Ovary (tissue), 9 donors: ENCODE measurements around the gene HADHB. TPM values are rescaled to one million over a fixed set of nuclear protein-coding genes. Genes with fewer than 3 reads are reported as not detected.

Source experiments
- DNase-seq, 5 donors: peaks; one replicate each; pipeline ENCODE4 v3.0.0-alpha.2; 2019 to 2020
- H3K27ac ChIP-seq, 2 donors: fragments of 200-600 bp; one replicate each; pipeline versions ENCODE4 v1.5.1 to v1.8.0; 2019 to 2022
- H3K27me3 ChIP-seq: fragments of 200-600 bp; one replicate; pipeline ENCODE4 v1.8.0; 2022
- H3K36me3 ChIP-seq: fragments of 200-600 bp; sonication (generic); one replicate; pipeline ENCODE4 v1.5.1; 2019
- H3K4me1 ChIP-seq: one replicate; pipeline ENCODE4 v1.8.1; 2013; ENCODE audit warnings: mild to moderate bottlenecking, moderate library complexity; ENCODE audit not compliant: insufficient read depth
- H3K4me3 ChIP-seq: fragments of 200-600 bp; sonication (generic); one replicate; pipeline ENCODE4 v1.5.1; 2017
- H3K9me3 ChIP-seq, 2 donors: fragments of 200-600 bp in 1 of 2; sonication (generic) in 1 of 2; one replicate each; pipeline versions ENCODE4 v1.5.1 to v1.8.1; 2013 to 2019; ENCODE audit warnings: mild to moderate bottlenecking in 1 of 2, moderate library complexity in 1 of 2
- CTCF ChIP-seq, 3 donors: fragments of 450-650 bp in 2 of 3; fragments of 200-600 bp in 1 of 3; IDR thresholded peaks; one replicate each; pipeline versions ENCODE4 v1.5.1 to v1.8.0; 2016 to 2022; ENCODE audit warnings: antibody characterized with exemption in 3 of 3, mild to moderate bottlenecking in 1 of 3
- EP300 ChIP-seq: sonication (generic); formaldehyde crosslinking; IDR thresholded peaks from one replicate; pipeline ENCODE4 v1.6.1; 2017; ENCODE audit warnings: antibody characterized with exemption
- POLR2A ChIP-seq: fragments of 450-650 bp; IDR thresholded peaks from one replicate; pipeline ENCODE4 v1.6.1; 2017; ENCODE audit warnings: antibody characterized with exemption, mild to moderate bottlenecking, moderate library complexity
- WGBS, 3 donors: extraction: QIAGEN DNeasy Blood & Tissue Kit in 1 of 3; methylation state at CpG; one replicate each; pipeline versions ENCODE4 v1.1.5 to v1.1.7; 2013 to 2017; 5-methylcytosine and 5-hydroxymethylcytosine counted together
- intact Hi-C, 4 donors: fragments of 100-400 bp; cut with DNase I; formaldehyde crosslinking; loops; one replicate each; pipeline versions ENCODE4 v1.11.0 to v1.15.1; 2022 to 2023
- polyA plus RNA-seq, 2 donors: library from polyadenylated mRNA; stranded (reverse); fragments of 200-250 nt in 1 of 2; fragments of 350-450 nt in 1 of 2; fragmentation: Illumina TruSeq in 1 of 2; extraction: RNeasy Lipid Tissue Mini Kit (QIAGEN cat#74804) in 1 of 2; gene quantifications; one replicate each; pipeline ENCODE4 v1.2.3, GENCODE V29; 2013 to 2014
- total RNA-seq, 7 donors: library from RNA; depleted of rRNA in 2 of 7; stranded (reverse); fragments of >200 nt in 2 of 7; fragmentation: NEBNext Ultra II Directional in 3 of 7; extraction: Animal tissue kit (Norgen Biotek cat#: 25700) in 3 of 7; gene quantifications; one replicate each; pipeline versions ENCODE4 v1.1.0 to v1.2.4, GENCODE V29; 2016 to 2023
- donor health status: DM: no; HTN: no; CAD: no; lungs with moderate emphysema.
- donor health status: DM: no; HTN: no; CAD: no.
- donor health status: Bipolar disorder and iron deficiency.
- donor health status: DM: yes; HTN: yes; CAD: no.
- donor health status: DM: no; HTN: no; CAD: no.
- donor health status: DM: yes; HTN: yes; CAD: no.

HADHB gene
- total and polyA plus RNA-seq, 9 donors = 81.1 to 224 (median 104) TPM

GRCh38 chr2:26224095-26224494, 20.6 kb upstream of the HADHB start:
- no peak for TF ChIP-seq CTCF (IDR thresholded peaks at IDR 0.05)
- no peak for TF ChIP-seq POLR2A
- TF ChIP-seq EP300 = no peak
- H3K36me3 ChIP-seq = no peaks in the 10 kb centered on the region
- H3K4me3 ChIP-seq = no peak overlapping the region
- H3K4me1 ChIP-seq = no peaks in the 10 kb centered on the region
- intact Hi-C loops = no loop called here
- no peaks in the 10 kb centered on the region for H3K27me3 ChIP-seq
- no peaks in the 10 kb centered on the region for H3K9me3 ChIP-seq
- DNase-seq = no peak
- 84 to 96% (median 87%) methylated on average over 2 of the region's 2 CpGs for WGBS, 3 donors
- H3K27ac ChIP-seq = no peak overlapping the region

GRCh38 chr2:26229595-26229994, 15.1 kb upstream of the HADHB start:
- Histone ChIP-seq H3K27ac (no peak overlapping the region), H3K4me3 (no peak overlapping the region), H3K27me3 (no peaks in the 10 kb centered on the region), H3K36me3 (no peaks in the 10 kb centered on the region), H3K4me1 (no peaks in the 10 kb centered on the region), H3K9me3 (no peaks in the 10 kb centered on the region)
- TF ChIP-seq EP300 (no peak), CTCF (IDR thresholded peaks at IDR 0.05) (no peak), POLR2A (no peak)
- intact Hi-C loops = no loop called here
- 89 to 97% (median 95%) methylated on average over 3 of the region's 3 CpGs for WGBS, 3 donors
- DNase-seq = no peak

- H3K4me1 ChIP-seq = no peaks in the 10 kb centered on the region
- no peak overlapping the region for H3K4me3 ChIP-seq
- WGBS, 3 donors = 93 to 96% (median 96%) methylated on average over 2 of the region's 2 CpGs
- no peaks in the 10 kb centered on the region for H3K27me3 ChIP-seq
- no peak for DNase-seq
- H3K36me3 ChIP-seq = no peaks in the 10 kb centered on the region
- no peaks in the 10 kb centered on the region for H3K9me3 ChIP-seq
- H3K27ac ChIP-seq = no peak overlapping the region
- intact Hi-C loops = loop anchor here in 2 of 4 donors (10.0 kb wide), 1 partner anchor 84 kb away; no protein-coding TSS in a partner anchor
- TF ChIP-seq CTCF (IDR thresholded peaks at IDR 0.05) (no peak), EP300 (no peak), POLR2A (no peak)
Measured at GRCh38 chr2:26230806-26231205, 13.9 kb upstream of the HADHB start.

- no peak overlapping the region for H3K27ac ChIP-seq
- TF ChIP-seq EP300 (no peak), POLR2A (no peak), CTCF (IDR thresholded peaks at IDR 0.05) (peak in 1 of 3 donors; percentile 28)
- intact Hi-C loops = loop anchor here in 2 of 4 donors (10.0 kb wide), 1 partner anchor 80 kb away; no protein-coding TSS in a partner anchor
- no peaks in the 10 kb centered on the region for H3K4me1 ChIP-seq
- no peak overlapping the region for H3K4me3 ChIP-seq
- DNase-seq = no peak
- H3K27me3 ChIP-seq = no peaks in the 10 kb centered on the region
- WGBS, 3 donors = 82 to 90% (median 89%) methylated on average over 9 of the region's 9 CpGs
- no peaks in the 10 kb centered on the region for H3K36me3 ChIP-seq
- H3K9me3 ChIP-seq = no peaks in the 10 kb centered on the region
Measured at GRCh38 chr2:26235089-26235488, 9.7 kb upstream of the HADHB start.
